ENCODE results near the gene CMTM3. TPM values are rescaled to one million over a fixed set of nuclear protein-coding genes. Genes with fewer than 3 reads are reported as not detected.
"Not testable (repeated sequence)": the region's sequence is repeated elsewhere in the genome, so short reads cannot be mapped to it uniquely, and the experiment has no call there.

The CMTM3 gene
- total RNA-seq, 2 donors from 2014 or later, result 60.5 to 74.6 TPM

DNA sequence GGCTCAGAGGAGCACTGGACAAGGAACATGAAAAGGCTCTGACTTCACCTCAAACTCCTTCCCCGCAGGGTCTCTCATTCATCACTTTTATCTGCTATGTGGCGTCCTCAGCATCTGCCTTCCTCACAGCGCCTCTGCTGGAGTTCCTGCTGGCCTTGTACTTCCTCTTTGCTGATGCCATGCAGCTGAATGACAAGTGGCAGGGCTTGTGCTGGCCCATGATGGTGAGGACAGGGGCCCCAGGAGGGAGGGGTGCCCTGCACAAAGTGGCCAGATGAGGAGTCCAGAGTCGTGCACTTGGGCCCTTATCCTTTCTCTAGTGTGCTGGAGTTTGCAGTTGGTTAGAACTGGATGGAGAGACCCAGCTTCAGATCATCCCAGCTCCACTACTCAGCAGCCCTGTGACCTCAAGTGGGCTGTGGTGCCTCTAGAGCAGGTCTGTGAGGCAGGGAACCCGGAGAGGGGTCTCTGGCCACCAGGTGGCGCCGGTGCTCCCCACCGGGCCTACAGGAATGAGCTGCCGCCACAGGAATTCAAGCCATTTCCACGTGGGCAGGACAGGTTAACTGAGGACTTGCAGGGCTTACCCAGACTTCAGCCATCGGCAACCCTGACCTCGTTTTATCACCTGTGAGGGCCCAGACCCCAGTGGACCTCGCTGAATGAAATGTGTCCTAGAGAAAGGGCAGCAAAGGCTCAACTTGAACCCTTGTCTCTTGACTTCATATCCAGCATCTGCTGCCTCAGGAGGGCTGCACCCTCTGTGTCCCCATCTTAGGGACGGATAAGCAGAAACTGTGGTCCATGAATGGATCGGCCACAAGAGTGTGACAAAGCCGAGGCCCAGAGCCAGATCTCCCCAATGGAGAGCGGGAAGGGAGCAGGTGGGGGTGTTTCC lies 4.0 kb downstream of the CMTM3 start:
- Mint-ChIP-seq H3K4me1 (peaks cover 18% of the 10 kb centered on the region), H3K27ac (no peak overlapping the region), H3K4me3 (peak overlapping the region; percentile 53), H3K27me3 (no peaks in the 10 kb centered on the region), H3K36me3 (ENCODE audit: low read depth) (peaks cover 7% of the 10 kb centered on the region)
- H3K9me3 ChIP-seq (ENCODE audit: control insufficient read depth, low read length, poor library complexity, severe bottlenecking), result no peaks in the 10 kb centered on the region
- DNase-seq, result peak; percentile 70 to 82 (median 78)
- ATAC-seq, result peak; percentile 45

DNA sequence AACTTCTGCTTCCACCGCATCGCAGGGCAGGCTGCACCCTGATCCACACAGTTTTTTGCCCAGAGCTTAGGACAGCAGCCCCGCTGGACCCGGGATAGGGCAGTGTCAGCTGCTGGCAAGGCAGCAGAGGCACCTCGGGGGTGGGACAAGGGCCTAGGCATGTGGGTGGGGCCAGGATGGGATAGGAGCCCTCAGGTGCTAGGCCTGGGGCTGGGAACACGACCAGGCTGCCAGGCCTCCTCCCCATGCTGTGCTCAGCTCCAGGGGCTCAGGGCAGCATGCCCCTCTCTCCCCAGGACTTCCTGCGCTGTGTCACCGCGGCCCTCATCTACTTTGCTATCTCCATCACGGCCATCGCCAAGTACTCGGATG lies 4.6 kb downstream of the CMTM3 start:
- DNase-seq, result no peak
- H3K4me3 Mint-ChIP-seq, result no peak overlapping the region

DNA sequence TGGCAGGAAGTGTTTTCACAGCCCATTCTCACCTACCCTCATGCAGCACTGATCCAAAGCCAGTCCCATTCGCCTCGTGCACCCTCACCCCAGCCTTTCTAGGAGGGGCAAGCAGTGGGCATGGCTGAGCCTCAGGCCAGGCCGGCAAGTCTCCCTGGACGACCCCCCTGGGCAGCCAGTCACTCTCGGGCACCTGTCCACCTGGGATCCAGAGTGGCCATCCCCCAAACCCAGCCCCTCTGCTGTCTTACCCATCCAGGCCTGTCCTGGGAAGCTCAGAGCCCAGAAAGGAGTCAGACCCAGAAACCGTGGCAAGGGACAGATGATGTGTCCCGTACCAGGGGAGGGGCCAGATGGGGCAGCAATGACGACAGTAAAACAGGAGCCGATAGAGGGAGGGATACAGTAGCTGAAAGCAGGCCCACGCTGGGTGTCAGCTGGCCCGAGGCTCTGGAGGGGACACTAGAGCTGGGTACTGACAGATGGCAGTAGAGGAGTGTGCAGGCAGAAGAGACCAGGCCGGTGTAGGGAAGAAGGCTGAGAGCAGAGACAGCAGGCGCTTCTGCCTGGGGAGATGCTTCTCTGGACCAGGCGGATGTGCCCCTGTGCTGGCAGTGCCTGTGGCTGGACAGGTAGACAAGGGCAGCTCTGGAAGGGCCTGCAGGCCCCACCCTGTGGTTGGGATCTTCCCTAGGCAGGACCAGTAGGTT lies 5.8 kb downstream of the CMTM3 start:
- Mint-ChIP-seq H3K4me3 (no peak overlapping the region), H3K36me3 (ENCODE audit: low read depth) (peaks cover 2% of the 10 kb centered on the region), H3K27me3 (no peaks in the 10 kb centered on the region), H3K27ac (no peak overlapping the region), H3K4me1 (peaks cover 12% of the 10 kb centered on the region)
- no peak for DNase-seq
- no peak for ATAC-seq
- no peaks in the 10 kb centered on the region for H3K9me3 ChIP-seq (ENCODE audit: control insufficient read depth, low read length, poor library complexity, severe bottlenecking)

More for the DNA sequence above, 4.6 kb downstream of the CMTM3 start:
- H3K4me1 Mint-ChIP-seq, result peaks cover 12% of the 10 kb centered on the region
- H3K27ac Mint-ChIP-seq, result no peak overlapping the region
- no peaks in the 10 kb centered on the region for H3K9me3 ChIP-seq (ENCODE audit: control insufficient read depth, low read length, poor library complexity, severe bottlenecking)
- ATAC-seq, result no peak
- no peaks in the 10 kb centered on the region for H3K27me3 Mint-ChIP-seq
- H3K36me3 Mint-ChIP-seq (ENCODE audit: low read depth), result peaks cover 2% of the 10 kb centered on the region

DNA sequence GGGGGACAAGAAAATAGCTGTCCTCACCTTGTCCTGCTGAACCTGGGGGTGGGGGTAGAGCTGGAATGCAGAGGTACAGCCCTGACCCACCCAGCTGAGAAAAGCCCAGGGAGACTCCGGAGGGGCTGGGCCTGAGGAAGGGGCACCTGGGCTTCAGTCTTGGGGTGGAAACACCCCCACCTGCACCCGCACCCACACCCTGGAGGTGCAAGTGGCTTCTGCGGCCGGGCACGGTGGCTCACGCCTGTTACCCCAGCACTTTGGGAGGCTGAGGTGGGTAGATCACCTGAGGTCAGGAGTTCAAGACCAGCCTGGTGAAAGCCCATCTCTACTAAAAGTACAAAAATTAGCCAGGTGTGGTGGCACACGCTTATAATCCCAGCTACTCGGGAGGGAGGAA lies 7.4 kb downstream of the CMTM3 start:
- not testable (repeated sequence) for H3K27me3 Mint-ChIP-seq; H3K36me3 Mint-ChIP-seq (ENCODE audit: low read depth); H3K9me3 ChIP-seq (ENCODE audit: control insufficient read depth, low read length, poor library complexity, severe bottlenecking); H3K27ac Mint-ChIP-seq; H3K4me1 Mint-ChIP-seq; DNase-seq; H3K4me3 Mint-ChIP-seq; ATAC-seq

DNA sequence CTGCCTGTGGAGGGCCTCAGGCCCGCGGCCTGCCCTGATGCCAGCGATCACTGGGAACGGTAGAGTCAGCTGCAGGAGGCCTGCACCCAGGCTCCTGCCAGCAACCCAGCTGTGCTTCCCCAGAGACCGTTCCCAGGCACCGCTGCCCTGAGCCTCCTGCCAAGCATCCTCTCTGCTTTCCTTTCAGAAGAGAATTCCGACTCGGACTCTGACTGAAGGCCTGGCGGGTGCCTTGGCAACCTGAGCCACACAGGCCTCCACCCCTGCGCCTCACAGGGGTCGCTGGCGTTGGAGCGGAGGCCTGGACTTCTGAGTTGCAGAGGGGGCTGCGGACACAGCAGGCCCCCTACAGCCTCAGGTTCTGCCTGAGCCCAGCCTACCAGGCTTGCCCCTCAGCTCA lies 7.9 kb downstream of the CMTM3 start:
- Mint-ChIP-seq H3K36me3 (ENCODE audit: low read depth) (peaks cover 2% of the 10 kb centered on the region), H3K4me3 (no peak overlapping the region), H3K27me3 (no peaks in the 10 kb centered on the region), H3K4me1 (peaks cover 6% of the 10 kb centered on the region), H3K27ac (no peak overlapping the region)
- no peaks in the 10 kb centered on the region for H3K9me3 ChIP-seq (ENCODE audit: control insufficient read depth, low read length, poor library complexity, severe bottlenecking)
- DNase-seq (no peak), ATAC-seq (no peak)

DNA sequence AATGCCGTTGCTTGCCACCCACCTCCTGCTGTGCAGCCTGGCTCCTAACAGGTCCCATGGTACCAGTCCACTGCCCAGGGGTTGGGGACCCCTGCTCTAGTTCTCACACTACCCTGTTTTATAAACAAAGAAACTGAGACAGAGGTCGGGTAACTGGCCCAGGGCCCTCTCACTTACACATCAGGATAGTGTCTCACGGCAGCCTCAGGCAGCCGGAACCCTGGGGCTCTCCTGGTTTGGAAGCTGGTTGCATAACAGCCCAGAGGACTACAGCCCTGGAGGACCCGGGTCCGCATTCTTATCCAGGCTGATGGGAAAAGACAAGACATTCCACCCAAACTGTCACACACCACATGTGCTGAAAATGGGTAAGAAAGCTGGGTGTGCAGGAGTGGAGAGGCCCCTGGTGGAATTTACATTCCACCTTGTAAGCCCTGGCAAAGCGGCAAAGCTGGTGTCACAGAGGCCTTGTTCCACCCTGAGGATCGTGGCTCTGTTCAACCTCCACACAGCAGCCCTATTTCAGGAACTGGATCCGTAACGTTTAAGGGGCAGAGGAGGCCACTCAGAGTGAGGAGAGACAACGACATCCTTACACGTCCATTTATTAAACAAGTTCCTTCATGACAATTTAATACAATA lies 9.8 kb downstream of the CMTM3 start:
- ATAC-seq (no peak), DNase-seq (no peak)
- H3K4me3 Mint-ChIP-seq, result no peak overlapping the region
- no peak overlapping the region for H3K27ac Mint-ChIP-seq
- no peaks in the 10 kb centered on the region for H3K4me1 Mint-ChIP-seq
- H3K36me3 Mint-ChIP-seq (ENCODE audit: low read depth), result peaks cover 2% of the 10 kb centered on the region
- no peaks in the 10 kb centered on the region for H3K9me3 ChIP-seq (ENCODE audit: control insufficient read depth, low read length, poor library complexity, severe bottlenecking)
- no peaks in the 10 kb centered on the region for H3K27me3 Mint-ChIP-seq

DNA sequence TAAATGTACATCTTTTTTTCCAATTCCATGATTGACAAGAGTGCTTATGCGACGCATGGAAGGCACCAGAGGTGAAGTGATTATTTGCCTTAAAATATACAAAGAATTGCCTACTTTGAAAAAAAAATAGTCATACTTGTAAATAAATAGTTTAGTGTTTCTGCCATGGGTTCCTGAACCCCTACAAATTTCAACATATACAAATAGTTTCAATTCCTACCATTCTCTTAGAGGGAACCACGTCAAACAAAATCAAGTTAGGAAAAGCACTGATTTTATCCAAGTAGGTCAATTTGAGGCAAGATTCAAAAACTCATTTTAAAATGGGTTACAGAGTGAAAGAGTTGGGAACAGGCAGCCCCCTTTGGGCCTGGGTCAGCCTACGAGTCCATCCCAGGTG lies 11.7 kb downstream of the CMTM3 start:
- Mint-ChIP-seq H3K4me1 (peaks cover 3% of the 10 kb centered on the region), H3K4me3 (no peak overlapping the region), H3K36me3 (ENCODE audit: low read depth) (no peaks in the 10 kb centered on the region), H3K27me3 (no peaks in the 10 kb centered on the region), H3K27ac (no peak overlapping the region)
- DNase-seq (no peak), ATAC-seq (no peak)
- H3K9me3 ChIP-seq (ENCODE audit: control insufficient read depth, low read length, poor library complexity, severe bottlenecking), result no peaks in the 10 kb centered on the region

DNA sequence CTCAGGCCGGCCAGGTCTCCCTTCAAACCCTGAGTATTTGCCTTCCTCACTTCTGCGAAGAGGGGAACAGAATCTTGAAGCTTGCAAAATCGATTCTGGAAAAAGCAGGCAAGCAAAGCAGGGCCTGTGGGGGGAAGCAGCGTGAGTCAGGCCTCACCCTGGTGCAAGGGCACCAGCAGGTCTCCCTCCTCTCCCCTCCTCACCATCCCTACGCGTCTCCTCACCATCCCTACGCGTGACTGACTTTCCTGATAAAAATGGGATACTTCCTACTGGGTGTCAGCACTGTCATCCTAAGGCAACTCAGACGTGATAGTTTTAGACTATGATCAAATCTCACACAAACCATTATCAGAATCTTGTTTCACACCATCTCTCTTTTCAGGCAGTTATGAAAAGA lies 12.1 kb downstream of the CMTM3 start:
- Mint-ChIP-seq H3K4me3 (no peak overlapping the region), H3K4me1 (peaks cover 3% of the 10 kb centered on the region), H3K27me3 (no peaks in the 10 kb centered on the region), H3K27ac (no peak overlapping the region), H3K36me3 (ENCODE audit: low read depth) (no peaks in the 10 kb centered on the region)
- DNase-seq (no peak), ATAC-seq (no peak)
- no peaks in the 10 kb centered on the region for H3K9me3 ChIP-seq (ENCODE audit: control insufficient read depth, low read length, poor library complexity, severe bottlenecking)

GRCh38 chr16:66617010-66617434 lies 12.5 kb downstream of the CMTM3 start:
- H3K4me1 Mint-ChIP-seq, result peaks cover 3% of the 10 kb centered on the region
- no peaks in the 10 kb centered on the region for H3K36me3 Mint-ChIP-seq (ENCODE audit: low read depth)
- no peak for DNase-seq
- ATAC-seq, result no peak
- H3K27ac Mint-ChIP-seq, result no peak overlapping the region
- H3K4me3 Mint-ChIP-seq, result no peak overlapping the region
- H3K9me3 ChIP-seq (ENCODE audit: control insufficient read depth, low read length, poor library complexity, severe bottlenecking), result no peaks in the 10 kb centered on the region
- no peaks in the 10 kb centered on the region for H3K27me3 Mint-ChIP-seq

DNA sequence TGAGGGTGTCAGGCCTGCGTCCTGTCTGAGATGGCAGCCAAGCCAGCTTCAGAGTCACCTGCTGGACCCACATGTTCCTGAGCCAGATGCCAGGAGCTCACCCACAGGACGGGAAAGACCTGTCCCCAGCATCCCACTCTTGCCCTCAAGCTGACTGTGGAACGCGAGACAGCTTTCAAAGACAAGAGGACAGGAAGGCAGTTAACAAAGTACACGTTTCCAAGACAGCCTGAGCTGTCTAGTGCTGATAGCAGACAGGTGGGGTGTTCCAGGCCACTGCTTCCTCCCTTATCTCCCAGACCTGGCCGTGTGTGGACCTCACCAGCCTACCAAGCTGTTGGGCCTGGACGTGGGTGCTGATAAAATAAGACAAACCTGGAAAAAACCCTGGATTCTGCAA lies 13.2 kb downstream of the CMTM3 start:
- Mint-ChIP-seq H3K27me3 (no peaks in the 10 kb centered on the region), H3K36me3 (ENCODE audit: low read depth) (no peaks in the 10 kb centered on the region), H3K4me1 (peaks cover 3% of the 10 kb centered on the region), H3K27ac (no peak overlapping the region), H3K4me3 (no peak overlapping the region)
- DNase-seq, result no peak
- no peaks in the 10 kb centered on the region for H3K9me3 ChIP-seq (ENCODE audit: control insufficient read depth, low read length, poor library complexity, severe bottlenecking)
- no peak for ATAC-seq

DNA sequence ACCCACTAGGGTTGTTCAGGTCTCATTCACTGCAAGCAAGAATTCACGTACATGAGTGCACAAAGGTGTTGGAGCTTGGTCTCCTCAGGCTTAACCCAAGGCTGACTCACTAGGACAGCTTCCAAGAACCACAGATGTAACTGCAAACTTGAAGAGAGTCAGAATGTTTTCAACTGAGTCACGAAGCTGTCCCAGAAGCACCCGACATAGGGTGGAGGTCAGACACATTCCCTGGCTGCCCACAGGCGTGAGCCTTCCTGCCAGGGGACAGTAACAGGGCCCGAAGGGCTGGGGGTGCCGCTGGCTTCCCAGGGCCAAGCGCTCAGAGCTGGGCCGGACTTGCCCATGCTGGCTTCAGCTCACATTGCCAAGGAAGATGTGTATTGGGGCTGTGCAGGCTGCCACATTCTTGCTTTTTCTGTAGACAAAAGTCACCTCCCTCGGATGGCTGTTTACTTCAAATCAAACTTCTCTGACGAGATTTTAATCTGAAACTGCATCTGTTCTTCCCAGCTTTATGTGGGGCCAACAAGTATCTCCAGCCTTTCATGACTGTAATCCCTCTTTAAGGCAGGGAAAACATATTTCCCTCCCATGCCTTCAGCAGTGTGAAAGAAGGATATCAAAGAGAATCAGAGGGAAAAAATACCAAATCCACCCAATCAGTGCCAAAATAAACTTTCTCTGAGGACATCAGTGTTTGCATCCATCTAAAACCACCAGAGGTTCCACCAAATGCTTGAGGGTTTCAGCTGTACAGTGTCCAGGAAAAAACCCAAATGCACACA lies 14.3 kb downstream of the CMTM3 start:
- no peak for DNase-seq
- no peak overlapping the region for H3K27ac Mint-ChIP-seq
- no peaks in the 10 kb centered on the region for H3K9me3 ChIP-seq (ENCODE audit: control insufficient read depth, low read length, poor library complexity, severe bottlenecking)
- H3K36me3 Mint-ChIP-seq (ENCODE audit: low read depth), result no peaks in the 10 kb centered on the region
- H3K4me3 Mint-ChIP-seq, result no peak overlapping the region
- ATAC-seq, result no peak
- peaks cover 5% of the 10 kb centered on the region for H3K4me1 Mint-ChIP-seq
- H3K27me3 Mint-ChIP-seq, result no peaks in the 10 kb centered on the region

DNA sequence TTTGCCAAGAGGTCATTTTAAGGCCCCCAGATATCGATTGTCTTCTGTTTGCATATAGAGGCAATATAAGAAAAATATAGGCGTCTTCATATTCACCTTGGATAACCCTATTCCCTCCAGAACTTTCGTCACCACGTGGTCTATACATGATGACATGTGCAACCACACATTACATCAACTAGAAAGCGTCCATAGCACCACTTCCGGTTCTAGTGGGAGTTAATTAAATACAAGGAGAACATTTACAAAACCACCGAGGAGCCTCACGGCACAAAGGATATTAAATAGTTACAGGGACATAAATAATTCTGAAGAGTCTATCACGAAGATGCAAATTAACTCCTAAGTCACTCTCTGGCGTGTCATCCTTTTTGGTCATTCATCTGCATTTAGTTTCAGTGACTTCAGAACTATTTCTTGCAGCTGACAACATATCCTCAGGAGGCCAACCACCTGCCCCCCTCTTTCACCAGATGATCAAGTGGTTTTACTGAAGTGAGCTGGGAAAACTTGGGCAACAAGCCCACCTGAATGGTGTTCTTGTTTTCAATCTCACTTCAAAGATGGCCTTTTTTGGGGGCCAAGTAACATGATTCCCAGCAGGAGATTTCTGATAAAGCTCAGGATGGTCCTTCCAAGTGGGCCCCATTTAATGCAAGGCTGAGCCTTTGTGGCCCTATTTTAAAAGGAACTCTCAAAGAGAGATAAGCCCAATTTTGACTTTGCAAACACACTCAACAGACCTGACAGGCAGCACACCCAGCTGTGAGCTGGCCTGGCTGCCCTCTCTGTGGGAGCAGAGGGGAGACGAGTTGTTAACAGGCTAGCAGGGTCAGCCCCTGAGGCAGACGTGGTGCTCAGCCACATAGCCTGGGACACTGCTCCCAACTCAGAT lies 15.3 kb downstream of the CMTM3 start:
- ATAC-seq (no peak), DNase-seq (no peak)
- H3K4me3 Mint-ChIP-seq, result no peak overlapping the region
- H3K4me1 Mint-ChIP-seq, result peaks cover 5% of the 10 kb centered on the region
- no peaks in the 10 kb centered on the region for H3K27me3 Mint-ChIP-seq
- no peaks in the 10 kb centered on the region for H3K9me3 ChIP-seq (ENCODE audit: control insufficient read depth, low read length, poor library complexity, severe bottlenecking)
- H3K27ac Mint-ChIP-seq, result no peak overlapping the region
- no peaks in the 10 kb centered on the region for H3K36me3 Mint-ChIP-seq (ENCODE audit: low read depth)

Measured in T-helper 17 cell (primary cell).